Measurements from ENCODE around the gene CTTN. TPM values are rescaled to one million over a fixed set of nuclear protein-coding genes. Genes with fewer than 3 reads are reported as not detected.

CTTN gene
- total and polyA plus RNA-seq, 9 of the 15 experiments (the other 6 are each of a cell fraction or from before 2014, with no cell fraction given) = 9.9 to 158 (median 99.7) TPM

- H3K4me3 ChIP-seq = no peak overlapping the region
- 2% methylated on average over 2 of the region's 2 CpGs for WGBS (ENCODE audit: insufficient coverage, low coverage, missing lambda C conversion rate)
- POLR2A ChIA-PET = no interaction called here
- H3K4me2 ChIP-seq (ENCODE audit: insufficient read depth, low read length) = no peak overlapping the region
- no peak overlapping the region for H2AFZ ChIP-seq (ENCODE audit: low read depth, low read length)
- no TSS peak for BruUV-seq (replicated peaks)
- intact Hi-C loops (cut with micrococcal nuclease) = loop anchor here (5.0 kb wide), 1 partner anchor 36 kb away; no protein-coding TSS in a partner anchor
- CTCF ChIA-PET (ENCODE audit: low intra/inter-chr PET ratio) = no interaction called here
- H3K27me3 ChIP-seq (ENCODE audit: control insufficient read depth in 2 of 2, insufficient read depth in 2 of 2, low read length in 2 of 2) = peaks cover 10 to 29% of the 10 kb centered on the region in 2 experiments; a peak in 4 of 5 replicates
- H3K9ac ChIP-seq (ENCODE audit: insufficient read depth in 1 of 2, low read depth in 2 of 2, low read length in 2 of 2) = no peak overlapping the region
- H3K9me3 ChIP-seq (replicated peaks; ENCODE audit: control insufficient read depth, insufficient read depth, low read depth, low read length) = peaks cover 5% of the 10 kb centered on the region; the same call in 1 of the 2 replicates
- H3K36me3 ChIP-seq (ENCODE audit: control insufficient read depth, insufficient read depth, low read length) = no peaks in the 10 kb centered on the region; the same call in 2 of the 3 replicates
- TF ChIP-seq ZNF592 (IDR thresholded peaks at IDR 0.05) (no peak), SRSF3 (IDR thresholded peaks at IDR 0.05; ENCODE audit: insufficient read depth, low read length) (no peak), E2F3 (CRISPR knock-in tag; IDR thresholded peaks at IDR 0.05) (no peak), STAT6 (CRISPR knock-in tag; IDR thresholded peaks at IDR 0.05) (no peak)
- DNase-seq (ENCODE audit: extremely low read depth in 1 of 4, low spot score in 3 of 4) (no peak), FAIRE-seq (no peak), ATAC-seq (no peak)
- H3K79me2 ChIP-seq (ENCODE audit: control insufficient read depth, insufficient read depth, low read length) = no peaks in the 10 kb centered on the region
- no peaks in the 10 kb centered on the region for H3K9me1 ChIP-seq (ENCODE audit: control insufficient read depth, insufficient read depth, low read length)
- H4K20me1 ChIP-seq (replicated peaks; ENCODE audit: control insufficient read depth, insufficient read depth, low read length) = no peaks in the 10 kb centered on the region
- H3K27ac ChIP-seq (ENCODE audit: extremely low read depth, low read depth, low read length) = no peak overlapping the region
- H3K4me1 ChIP-seq (replicated peaks in 1 of 2; ENCODE audit: control insufficient read depth in 2 of 2, insufficient read depth in 2 of 2, low read length in 2 of 2) = peaks cover 8 to 19% of the 10 kb centered on the region in 2 experiments; a peak in 4 of 5 replicates
- in situ Hi-C loops (cut with MboI) = no loop called here
Observed at GRCh38 chr11:70458736-70459135, 60.4 kb downstream of the CTTN start.

Data from K562 (cell line).